HG02938 (cell line): ENCODE data around the gene MT1A.

ENCODE experiments used
- ATAC-seq: cut with Tn5 transposase; IDR thresholded peaks from one replicate; pipeline ENCODE4 v1.9.1; 2021; ENCODE audit warnings: mild to moderate bottlenecking, moderate library complexity; ENCODE audit not compliant: unreplicated experiment

MT1A gene

DNA sequence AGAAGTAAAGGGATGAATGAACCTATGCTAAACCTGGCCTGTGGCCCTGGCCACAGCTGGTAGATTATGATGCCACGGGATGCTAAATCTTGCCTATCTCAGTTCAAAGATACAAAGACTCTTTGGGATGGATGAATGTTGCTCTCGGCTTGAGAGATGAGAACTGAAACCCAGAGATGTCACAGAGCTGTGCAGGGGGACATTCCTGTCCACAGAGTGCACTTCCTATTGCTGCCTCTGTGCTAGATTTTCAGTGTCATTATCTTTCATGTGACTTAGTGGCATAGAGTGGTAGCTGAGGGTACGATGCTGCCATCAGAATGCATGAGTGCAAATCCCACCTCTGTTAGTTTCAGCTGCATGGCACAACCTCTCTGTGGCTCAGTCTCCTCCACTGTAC is 8.3 kb upstream of the MT1A start:
- ATAC-seq: peak; percentile 62

DNA sequence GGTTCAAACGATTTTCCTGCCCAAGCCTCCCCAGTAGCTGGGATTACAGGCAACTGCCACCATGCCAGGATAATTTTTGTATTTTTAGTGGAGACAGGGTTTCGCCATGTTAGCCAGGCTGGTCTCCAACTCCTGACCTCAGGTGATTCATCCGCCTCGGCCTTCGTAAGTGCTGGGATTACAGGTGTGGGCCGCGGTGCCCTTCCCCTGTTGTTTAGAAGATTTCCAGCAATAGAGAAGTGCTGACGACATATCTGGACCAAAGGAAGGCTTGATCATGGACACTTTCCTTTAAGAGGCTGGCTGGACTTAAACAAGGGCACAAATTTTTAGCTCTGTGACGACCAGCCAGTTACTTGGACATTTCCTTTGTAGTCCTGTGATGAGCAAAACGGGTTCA is 7.3 kb upstream of the MT1A start:
- no peak for ATAC-seq

DNA sequence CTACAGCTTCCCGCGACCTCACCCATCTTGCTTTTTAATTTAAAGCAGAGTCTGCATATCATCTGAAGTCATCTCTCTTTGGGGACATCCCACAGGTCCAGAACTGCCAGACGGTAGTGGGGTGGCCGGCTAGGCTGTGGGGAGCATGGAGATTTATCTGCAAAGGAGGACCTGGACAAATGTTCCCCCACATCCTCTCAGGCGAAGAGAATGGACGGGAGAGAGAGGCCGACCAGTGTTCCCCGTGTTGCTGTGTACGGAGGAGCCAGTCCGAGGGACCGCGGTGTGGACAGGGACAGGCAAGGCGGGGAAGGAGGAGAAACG is 6.7 kb upstream of the MT1A start:
- ATAC-seq: no peak

DNA sequence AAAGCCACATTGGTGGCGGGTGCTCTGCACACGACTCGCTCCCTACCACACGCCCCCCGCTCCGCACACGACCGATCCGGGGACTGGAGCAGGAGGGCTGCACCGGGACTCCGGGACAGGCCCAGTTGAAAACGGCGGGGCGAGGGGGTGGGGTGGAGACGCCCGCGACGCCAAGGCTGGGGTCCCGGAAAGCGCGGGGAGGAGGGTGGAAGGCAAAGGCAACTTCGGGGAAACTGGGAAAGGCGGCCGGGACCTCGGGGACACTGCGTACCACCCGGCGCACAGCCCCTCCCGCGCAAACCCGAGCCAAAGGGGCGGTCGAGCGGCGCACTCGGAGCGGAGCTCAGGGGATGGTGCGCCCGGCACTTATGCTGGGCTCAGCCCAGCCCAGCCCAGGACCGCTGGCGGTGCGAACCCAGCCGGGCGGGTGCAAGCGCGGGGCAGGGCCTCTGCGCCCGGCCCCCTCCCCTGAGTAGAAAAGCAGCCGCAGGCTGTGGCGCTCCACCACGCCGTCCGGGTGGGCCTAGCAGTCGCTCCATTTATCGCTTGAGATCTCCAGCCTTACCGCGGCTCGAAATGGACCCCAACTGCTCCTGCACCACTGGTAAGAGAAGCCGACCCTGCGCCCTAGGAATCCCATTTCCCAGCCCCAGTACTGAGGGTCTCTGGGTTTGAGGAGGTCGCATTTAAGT is 6.2 kb upstream of the MT1A start, which contains the start of gene MT1M:
Gene MT1M (plus strand): TSS at position 504 of the 692 bp plus-strand sequence. CDS start 73 bp downstream, at position 577.
- no peak for ATAC-seq

DNA sequence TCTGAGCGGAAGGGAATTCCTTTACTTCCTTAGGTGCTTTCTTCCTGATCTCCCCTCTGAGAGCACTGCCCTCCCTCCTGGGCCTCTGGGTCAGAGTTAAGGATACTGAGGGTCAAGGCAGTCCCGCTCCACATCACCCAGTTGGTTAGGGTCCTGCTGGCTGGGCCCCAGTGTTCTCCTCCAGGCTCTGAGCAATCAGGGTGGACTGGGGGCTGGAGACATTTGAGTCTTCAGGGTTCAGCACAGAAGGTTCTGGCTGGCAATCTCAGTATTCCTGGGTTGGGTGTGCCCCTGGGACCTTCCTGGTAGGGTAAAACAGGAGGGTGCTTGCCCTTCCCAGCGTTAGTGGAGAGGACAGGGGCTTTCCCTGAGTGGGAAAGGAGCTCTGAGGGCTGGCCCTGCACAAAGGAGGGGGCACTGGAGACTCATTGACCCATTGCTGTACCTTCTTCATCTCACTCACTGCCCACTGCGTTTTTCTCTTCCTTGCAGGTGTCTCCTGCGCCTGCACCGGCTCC is 5.6 kb upstream of the MT1A start:
- ATAC-seq: no peak

DNA sequence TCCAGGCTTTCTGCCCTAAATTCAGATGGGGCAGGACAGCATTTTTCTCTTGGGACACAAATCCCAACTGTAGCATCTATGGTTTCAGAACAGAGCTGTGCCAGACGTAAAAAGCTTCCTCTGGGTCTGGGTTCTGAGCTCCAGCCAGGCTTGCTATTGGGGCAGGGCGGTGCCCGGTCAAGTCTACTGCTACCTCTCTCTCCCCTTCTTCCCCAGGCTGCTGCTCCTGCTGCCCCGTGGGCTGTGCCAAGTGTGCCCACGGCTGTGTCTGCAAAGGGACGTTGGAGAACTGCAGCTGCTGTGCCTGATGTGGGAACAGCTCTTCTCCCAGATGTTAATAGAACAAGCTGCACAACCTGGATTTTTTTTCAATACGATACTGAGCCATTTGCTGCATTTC is 4.9 kb upstream of the MT1A start:
- no peak for ATAC-seq

DNA sequence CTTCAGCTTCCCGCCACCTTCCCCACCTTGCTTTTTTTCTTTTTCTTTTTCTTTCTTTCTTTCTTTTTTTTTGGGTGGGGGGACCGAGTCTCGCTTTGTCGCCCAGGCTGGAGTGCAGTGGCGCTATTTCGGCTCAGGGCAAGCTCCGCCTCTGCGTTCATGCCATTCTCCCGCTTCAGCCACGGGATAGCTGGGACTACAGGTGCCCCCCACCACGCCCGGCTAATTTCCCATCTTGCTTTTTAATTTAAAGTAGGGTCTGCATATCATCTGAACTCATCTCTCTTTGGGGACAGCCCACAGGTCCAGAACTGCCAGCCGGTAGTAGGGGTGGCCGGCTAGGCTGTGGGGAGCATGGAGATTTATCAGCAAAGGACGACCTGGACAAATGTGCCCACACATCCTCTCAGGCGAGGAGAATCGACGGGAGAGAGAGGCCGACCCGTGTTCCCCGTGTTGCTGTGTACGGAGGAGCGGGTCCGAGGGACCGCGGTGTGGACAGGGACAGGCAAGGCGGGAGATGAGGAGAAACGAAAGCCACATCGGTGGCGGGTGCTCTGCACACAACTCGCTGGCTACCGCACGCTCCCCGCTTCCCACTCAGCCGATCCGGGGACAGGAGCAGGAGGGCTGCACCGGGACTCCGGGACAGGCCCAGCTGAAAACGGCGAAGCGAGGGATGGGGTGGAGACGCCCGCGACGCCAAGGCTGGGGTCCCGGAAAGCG is 3.6 kb upstream of the MT1A start:
- ATAC-seq: no peak

DNA sequence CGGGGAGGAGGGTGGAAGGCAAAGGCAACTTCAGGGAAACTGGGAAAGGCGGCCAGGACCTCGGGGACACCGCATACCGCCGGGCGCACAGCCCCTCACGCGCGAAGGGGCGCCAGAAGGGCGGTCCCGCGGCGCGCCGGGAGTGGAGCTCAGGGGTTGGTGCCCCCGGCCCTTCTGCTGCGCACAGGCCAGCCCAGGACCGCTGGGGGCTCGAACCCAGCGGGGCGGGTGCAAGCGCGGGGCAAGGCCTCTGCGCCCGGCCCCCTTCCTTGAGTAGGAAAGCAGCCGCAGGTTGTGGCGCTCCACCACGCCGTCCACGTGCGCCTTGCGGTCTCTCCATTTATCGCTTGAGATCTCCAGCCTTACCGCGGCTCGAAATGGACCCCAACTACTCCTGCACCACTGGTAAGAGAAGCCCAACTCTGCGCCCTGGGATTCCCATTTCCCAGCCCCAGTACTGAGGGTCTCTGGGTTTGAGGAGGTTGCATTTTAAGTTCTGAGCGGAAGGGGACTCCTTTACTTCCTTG is 3.0 kb upstream of the MT1A start:
- ATAC-seq: no peak

DNA sequence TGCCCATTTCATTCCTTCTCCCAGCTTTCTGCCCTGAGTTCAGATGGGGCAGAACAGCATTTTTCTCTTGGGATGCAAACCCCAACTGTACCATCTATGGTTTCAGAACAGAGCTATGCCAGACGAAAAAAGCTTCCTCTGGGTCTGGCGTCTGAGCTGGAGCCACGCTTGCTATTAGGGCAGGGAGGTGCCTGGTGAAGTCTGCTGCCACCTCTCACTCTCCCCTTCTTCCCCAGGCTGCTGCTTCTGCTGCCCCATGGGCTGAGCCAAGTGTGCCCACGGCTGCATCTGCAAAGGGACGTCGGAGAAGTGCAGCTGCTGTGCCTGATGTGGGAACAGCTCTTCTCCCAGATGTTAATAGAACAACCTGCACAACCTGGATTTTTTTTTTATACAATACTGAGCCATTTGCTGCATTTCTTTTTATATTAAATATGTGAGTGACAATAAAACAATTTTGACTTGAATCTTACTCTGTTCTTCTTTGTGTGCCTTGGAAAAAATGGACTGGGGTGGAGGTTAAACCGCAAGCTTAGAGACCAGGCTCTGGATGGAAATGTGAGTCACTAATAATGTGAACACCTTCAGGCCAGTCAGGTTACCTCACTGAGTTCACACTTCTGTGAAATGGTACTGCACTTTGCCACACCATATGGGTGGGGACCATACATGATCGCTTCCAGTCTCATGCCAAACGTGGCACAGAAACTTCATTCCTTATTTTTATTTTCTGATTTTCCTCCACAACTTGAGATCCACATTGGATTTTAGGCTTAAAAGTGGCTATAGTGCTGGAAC is 1.7 kb upstream of the MT1A start:
- ATAC-seq: no peak

DNA sequence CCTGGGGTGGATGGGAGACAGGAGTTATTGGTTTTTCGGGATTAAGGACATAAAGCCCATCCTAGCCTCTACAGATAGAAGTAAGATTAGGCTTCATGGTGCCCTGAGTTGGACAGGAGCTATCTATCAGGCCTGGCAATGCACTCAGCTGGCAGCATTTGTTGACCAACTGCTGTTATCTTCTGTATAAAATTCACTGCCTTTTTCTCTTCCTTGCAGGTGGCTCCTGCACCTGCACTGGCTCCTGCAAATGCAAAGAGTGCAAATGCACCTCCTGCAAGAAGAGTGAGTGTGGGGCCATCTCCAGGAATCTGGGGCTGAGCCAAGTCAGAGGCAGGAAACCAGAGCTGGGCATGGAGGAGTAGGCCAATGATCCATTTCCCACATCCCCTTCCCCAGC is 579 bp downstream of the MT1A start:
- ATAC-seq: no peak

DNA sequence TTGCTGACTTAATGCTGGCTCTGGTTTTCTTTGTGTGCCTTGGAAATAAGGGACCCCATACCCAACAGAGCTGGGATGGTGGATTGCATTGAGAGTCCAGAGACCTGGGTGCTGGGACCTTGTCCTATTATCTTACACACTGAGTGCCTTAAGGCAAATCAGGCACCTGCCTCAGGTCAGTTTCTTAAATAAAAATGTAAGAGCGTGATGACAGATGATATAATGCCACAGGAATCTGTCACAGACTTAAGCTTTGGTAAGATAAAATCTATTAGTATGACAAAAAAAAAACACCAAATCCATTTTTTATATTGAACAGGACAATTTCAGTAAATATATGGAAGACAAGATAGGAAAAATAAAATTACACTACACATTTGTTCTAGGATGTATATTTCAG is 1.6 kb downstream of the MT1A start:
- no peak for ATAC-seq

DNA sequence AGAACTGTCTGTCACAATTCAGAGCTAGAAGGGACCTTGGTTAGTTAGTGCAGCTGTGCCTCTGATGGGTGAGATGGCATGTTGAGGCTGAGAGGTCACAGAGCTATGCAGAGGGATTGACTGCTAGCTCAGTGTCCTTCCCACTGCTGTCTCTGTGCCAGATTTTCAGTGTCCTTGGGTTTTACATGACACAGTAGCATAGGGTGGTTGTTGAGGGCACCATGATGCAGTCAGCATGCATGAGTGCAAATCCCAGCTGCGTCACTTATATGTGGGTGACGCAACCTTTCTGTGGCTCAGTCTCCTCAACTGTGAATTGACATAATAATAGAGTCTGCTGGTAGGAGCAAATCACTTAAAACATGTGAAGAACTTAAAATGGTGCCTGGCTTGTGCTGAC is 2.7 kb downstream of the MT1A start:
- no peak for ATAC-seq

DNA sequence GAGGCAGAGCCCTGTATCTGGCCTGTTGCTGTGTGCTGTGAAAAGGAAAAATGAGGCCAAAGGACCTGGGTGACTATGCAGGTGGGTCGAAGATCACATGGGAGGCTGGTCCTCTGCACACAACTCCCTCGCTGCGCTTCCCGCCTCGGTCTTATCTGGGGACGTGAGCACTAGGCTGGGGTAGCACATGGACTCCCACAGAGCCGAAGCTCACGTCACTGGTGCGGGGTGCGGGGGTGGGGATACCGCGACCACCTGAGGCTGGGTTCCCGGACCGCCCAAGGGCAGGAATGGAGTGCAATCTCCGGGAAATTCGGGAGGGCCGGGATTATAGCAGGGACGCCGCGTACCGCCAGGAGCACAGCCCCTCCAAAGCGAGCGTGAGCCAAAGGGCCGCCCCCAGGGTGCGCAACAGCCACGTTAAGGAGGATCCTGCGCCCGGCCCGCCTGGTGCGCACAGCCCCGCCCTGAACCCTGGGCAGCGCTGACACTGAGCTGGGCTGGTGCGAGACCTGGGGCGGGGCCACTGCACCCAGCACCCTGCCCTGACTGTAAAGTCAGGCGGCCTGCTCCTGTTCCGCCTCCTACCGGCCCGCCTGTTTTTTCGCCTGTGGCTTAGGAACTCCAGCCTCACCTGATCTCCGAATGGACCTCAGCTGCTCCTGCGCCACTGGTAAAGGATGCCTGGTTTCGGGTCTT is 4.8 kb downstream of the MT1A start:
- ATAC-seq: no peak

DNA sequence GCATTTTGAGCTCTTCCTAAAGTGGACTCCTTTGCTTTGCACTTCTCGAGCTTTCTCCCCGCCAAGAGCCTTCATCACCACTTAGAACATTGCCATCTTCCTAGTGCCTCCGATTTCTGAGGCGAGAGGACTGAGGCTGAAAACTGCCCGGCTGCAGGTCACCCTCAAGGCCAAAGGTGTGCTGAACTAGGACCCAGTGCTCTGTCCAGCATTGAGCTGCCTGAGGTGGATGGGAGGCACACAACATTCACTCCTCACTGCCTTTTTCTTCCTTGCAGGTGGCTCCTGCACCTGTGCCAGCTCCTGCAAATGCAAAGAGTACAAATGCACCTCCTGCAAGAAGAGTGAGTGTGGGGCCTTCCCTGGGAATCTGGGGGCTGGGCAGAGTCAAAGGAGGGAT is 5.4 kb downstream of the MT1A start:
- no peak for ATAC-seq

DNA sequence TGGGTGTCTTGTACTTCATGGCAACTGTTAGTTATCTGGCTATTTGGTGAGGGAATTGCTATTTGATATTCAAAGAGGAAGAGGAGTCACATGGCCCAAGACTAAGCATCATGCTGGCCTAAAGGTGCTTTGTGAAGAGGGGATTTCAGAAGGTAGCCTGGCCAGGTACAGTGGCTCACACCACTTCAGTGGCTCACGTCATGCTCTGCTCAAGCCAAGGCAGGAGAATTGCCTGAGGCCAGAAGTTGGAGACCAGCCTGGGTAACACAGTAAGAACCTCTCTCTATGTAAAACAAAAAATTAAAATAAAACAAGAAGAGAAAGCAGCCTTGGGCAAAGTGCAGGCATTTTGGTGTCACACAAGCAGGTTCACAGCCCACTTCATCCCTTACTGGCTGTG is 6.8 kb downstream of the MT1A start:
- no peak for ATAC-seq

DNA sequence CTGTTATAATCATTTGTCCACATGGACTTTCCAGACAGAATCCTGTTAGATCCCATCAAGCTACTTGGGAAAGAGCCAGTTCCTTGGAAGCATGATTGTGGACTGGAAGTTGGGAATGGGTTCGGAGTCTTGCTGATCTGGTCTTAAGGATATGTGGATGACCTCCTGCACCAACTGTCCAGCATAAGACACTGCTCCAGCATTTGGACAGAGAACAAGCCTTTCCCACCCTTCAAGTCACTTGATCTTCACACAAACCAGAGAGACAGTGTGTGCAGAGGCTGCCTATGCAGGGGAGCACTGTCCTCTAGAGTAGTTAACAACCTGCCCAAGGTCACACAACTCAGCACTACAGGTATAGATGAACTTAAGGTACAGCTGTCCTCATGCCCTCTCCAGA is 7.4 kb downstream of the MT1A start:
- ATAC-seq: no peak

DNA sequence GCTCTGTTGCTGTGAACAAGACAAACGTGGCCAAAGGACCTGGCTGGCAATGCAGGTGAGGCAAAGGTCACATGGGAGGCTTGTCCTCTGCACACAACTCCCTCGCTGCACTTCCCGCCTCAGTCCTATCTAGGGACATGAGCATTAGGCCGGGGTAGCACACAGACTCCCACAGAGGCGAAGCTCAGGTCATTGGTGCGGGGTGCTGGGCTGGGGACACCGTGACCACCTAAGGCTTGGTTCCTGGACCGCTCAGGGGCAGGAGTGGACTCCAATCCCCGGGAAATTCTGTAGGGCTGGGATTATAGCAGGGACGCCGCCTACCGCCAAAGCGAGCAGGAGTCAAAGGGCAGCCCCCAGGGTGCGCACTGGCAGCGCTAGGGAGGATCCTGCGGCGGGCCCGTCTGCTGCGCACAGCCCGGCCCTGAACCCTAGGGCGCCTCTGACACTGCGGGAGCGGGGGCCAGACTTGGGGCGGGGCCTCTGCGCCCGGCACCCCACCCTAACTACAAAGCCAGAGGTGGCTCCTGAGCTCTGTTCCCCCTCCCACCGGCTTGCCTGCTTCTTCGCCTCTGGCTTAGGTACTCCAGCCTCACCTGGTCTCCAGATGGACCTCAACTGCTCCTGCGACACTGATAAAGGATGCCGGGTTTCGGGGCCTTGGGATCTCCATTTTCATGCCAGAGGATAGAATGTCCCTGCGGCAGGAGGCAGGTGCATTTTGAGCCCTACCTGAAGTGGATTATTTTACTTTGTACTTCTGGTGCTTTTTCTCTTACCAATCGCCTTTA is 9.4 kb downstream of the MT1A start:
- no peak for ATAC-seq

DNA sequence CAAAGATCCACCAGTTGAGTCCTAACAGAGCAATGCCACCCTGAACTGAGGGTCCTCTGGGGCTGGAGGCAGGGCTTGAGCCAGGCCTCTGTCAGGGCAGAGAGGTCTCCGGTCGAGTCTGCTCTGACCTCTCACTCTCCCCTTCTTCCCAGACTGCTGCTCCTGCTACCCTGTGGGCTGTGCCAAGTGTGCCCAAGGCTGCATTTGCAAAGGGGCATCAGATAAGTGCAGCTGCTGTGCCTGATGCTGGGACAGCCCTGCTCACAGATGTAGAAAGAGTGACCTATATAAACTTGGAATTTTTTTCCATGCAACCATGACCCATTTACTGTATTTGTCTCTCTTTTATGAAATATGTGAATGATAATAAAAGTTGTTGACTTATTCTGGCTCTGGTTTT is 10.8 kb downstream of the MT1A start:
- ATAC-seq: no peak

DNA sequence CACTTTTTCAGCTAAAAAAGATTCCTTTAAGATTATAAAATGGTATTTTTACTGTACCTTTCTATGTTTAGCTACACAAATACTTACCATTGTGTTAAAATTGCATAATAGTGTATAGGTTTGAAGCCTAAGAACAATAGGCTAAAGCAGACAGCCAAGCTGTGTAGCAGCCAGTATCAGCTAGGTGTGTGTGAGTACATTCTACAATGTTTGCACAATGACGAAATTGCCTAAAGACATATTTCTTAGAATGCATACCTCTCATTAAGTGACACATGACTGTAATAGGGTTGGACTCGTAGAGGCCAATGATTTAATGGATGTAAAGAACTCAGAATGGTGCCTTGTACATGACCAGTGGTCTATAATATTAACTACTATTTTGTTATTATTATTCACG is 11.4 kb downstream of the MT1A start:
- no peak for ATAC-seq

DNA sequence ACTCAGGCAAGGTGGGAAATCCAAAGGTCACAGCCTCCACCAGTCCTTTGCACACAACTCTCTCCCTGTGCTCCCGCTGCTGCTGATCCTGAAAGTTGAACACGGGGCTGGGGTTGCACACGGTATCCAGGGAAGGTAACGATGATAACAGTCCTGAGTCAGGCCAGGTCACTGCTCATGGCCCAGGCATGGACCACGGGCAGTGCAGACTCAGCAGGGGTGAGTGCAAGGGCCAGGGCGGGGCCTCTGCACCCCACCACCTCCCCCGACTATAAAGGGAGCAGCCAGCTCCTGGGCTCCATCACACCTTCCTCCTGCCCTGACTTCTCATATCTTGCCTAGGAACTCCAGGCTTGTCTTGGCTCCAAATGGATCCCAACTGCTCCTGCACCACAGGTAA is 13.1 kb downstream of the MT1A start, which contains the start of gene MT1B:
Gene MT1B (plus strand): TSS at position 301 of the 400 bp plus-strand sequence. CDS start 68 bp downstream, at position 369.
- ATAC-seq: no peak
